K562 (cell line): ENCODE data around the gene GABRB3. TPM values are rescaled to one million over a fixed set of nuclear protein-coding genes. Genes with fewer than 3 reads are reported as not detected.

Experiments used
- ATAC-seq: fragments of 200-7000 bp; cut with Tn5 transposase; 3 replicates; pipeline ENCODE4 v1.9.1; 2020; ENCODE audit warnings: moderate library complexity
- BruUV-seq: library from RNA; stranded (reverse); fragments of 400-500 nt; replicated peaks from 2 replicates; lab custom pipeline; 2021; lab: Mats Ljungman, UMichigan
- CTCF ChIA-PET: fragments of 300-600 bp; formaldehyde crosslinking; extraction: SDS; loops from one replicate; lab custom pipeline; 2021; ENCODE audit warnings: low intra/inter-chr PET ratio; lab: Yijun Ruan, JAX
- POLR2A ChIA-PET: fragments of 300-600, 350-650 bp; sonication (Branson Sonifier 250); formaldehyde crosslinking; extraction: SDS; loops from one replicate; lab custom pipeline; 2021; ENCODE audit warnings: antibody characterized with exemption, inconsistent platforms; lab: Yijun Ruan, JAX
- DNase-seq, 4 experiments: peaks; one replicate each; pipeline versions ENCODE4 v3.0.0 to v3.0.0-alpha.2; 2011 to 2018; ENCODE audit warnings: low spot score in 3 of 4, mixed read lengths in 3 of 4; ENCODE audit errors: extremely low read depth in 1 of 4
- FAIRE-seq: peaks from 2 replicates; lab custom pipeline; 2011; peaks lifted over from hg19 to GRCh38; lab: Jason Lieb, UNC
- H2AFZ ChIP-seq: 2 replicates; pipeline ENCODE4 v1.6.0; 2011; ENCODE audit warnings: low read depth, low read length, control low read depth, inconsistent platforms
- H3K27ac ChIP-seq: fragments of 200-600 bp; 3 replicates; pipeline ENCODE4 v1.8.0; 2011; ENCODE audit warnings: low read depth, mild to moderate bottlenecking, control low read depth, inconsistent platforms, low read length, moderate library complexity, mixed read lengths; ENCODE audit errors: extremely low read depth
- H3K27me3 ChIP-seq, 2 experiments: fragments of 300-600 bp in 1 of 2; 2 replicates in 1 of 2; 3 replicates in 1 of 2; pipeline versions ENCODE4 v1.6.0 to v1.8.0; 2011; ENCODE audit warnings: inconsistent platforms in 2 of 2, low read length in 2 of 2, mild to moderate bottlenecking in 1 of 2, mixed read lengths in 1 of 2, moderate library complexity in 1 of 2; ENCODE audit not compliant: control insufficient read depth in 2 of 2, insufficient read depth in 2 of 2
- H3K36me3 ChIP-seq: fragments of 300-600 bp; 3 replicates; pipeline ENCODE4 v1.8.0; 2011; ENCODE audit warnings: mild to moderate bottlenecking, low read length, inconsistent platforms; ENCODE audit not compliant: control insufficient read depth, insufficient read depth
- H3K4me1 ChIP-seq, 2 experiments: fragments of 200-600 bp in 1 of 2; replicated peaks in 1 of 2; 2 replicates in 1 of 2; 3 replicates in 1 of 2; pipeline versions ENCODE4 v1.5.1 to v1.8.0; 2011; ENCODE audit warnings: inconsistent platforms in 2 of 2, low read length in 2 of 2, mild to moderate bottlenecking in 1 of 2, mixed read lengths in 1 of 2, moderate library complexity in 1 of 2; ENCODE audit not compliant: control insufficient read depth in 2 of 2, insufficient read depth in 2 of 2
- H3K4me2 ChIP-seq: 2 replicates; pipeline ENCODE4 v1.6.1; 2011; ENCODE audit warnings: low read length, control low read depth, inconsistent platforms, mixed read lengths; ENCODE audit not compliant: insufficient read depth
- H3K4me3 ChIP-seq: fragments of 200-600 bp; sonication (generic), shearing (Covaris generic); 2 replicates; pipeline ENCODE4 v1.5.1; 2016; ENCODE audit warnings: control low read depth, inconsistent platforms
- H3K79me2 ChIP-seq: fragments of 200-600 bp; 3 replicates; pipeline ENCODE4 v1.8.0; 2011; ENCODE audit warnings: low read length, inconsistent platforms; ENCODE audit not compliant: control insufficient read depth, insufficient read depth
- H3K9ac ChIP-seq, 2 experiments: 2 replicates each; pipeline versions ENCODE4 v1.6.0 to v1.6.1; 2011; ENCODE audit warnings: low read depth in 2 of 2, low read length in 2 of 2, control low read depth in 1 of 2, inconsistent platforms in 1 of 2, mild to moderate bottlenecking in 1 of 2, mixed read lengths in 1 of 2; ENCODE audit not compliant: insufficient read depth in 1 of 2
- H3K9me1 ChIP-seq: one replicate; pipeline ENCODE4 v1.6.0; 2011; ENCODE audit warnings: inconsistent platforms, mild to moderate bottlenecking, low read length, moderate library complexity; ENCODE audit not compliant: control insufficient read depth, insufficient read depth
- H3K9me3 ChIP-seq: replicated peaks from 2 replicates; pipeline ENCODE4 v1.5.1; 2011; ENCODE audit warnings: low read depth, low read length, inconsistent platforms; ENCODE audit not compliant: control insufficient read depth, insufficient read depth
- H4K20me1 ChIP-seq: replicated peaks from 2 replicates; pipeline ENCODE4 v1.6.1; 2011; ENCODE audit warnings: low read length, inconsistent platforms, mixed read lengths; ENCODE audit not compliant: control insufficient read depth, insufficient read depth
- BMI1 ChIP-seq: fragments of 150-350 bp; IDR thresholded peaks from 2 replicates; pipeline ENCODE4 v1.6.1; 2014; ENCODE audit warnings: low read length
- CBX3 ChIP-seq, 2 experiments: IDR thresholded peaks; 1 replicate in 1 of 2; 2 replicates in 1 of 2; pipeline ENCODE4 v1.6.1; 2012; ENCODE audit warnings: inconsistent platforms in 2 of 2, low read length in 2 of 2, borderline replicate concordance in 1 of 2, control low read depth in 1 of 2
- CEBPB ChIP-seq: fragments of 450-650 bp; IDR thresholded peaks from 2 replicates; pipeline ENCODE4 v1.6.1; 2016; ENCODE audit warnings: missing genetic modification characterization, missing compliant biosample characterization
- CHD2 ChIP-seq: IDR thresholded peaks from 2 replicates; pipeline ENCODE4 v1.6.1; 2011; ENCODE audit warnings: low read depth, low read length
- ETS1 ChIP-seq: conservative IDR thresholded peaks from 2 replicates; pipeline ENCODE4 v1.6.1; 2011; ENCODE audit warnings: low read depth, mild to moderate bottlenecking, low read length; ENCODE audit not compliant: control insufficient read depth
- HDAC6 ChIP-seq: IDR thresholded peaks from 2 replicates; pipeline ENCODE4 v1.6.1; 2012; ENCODE audit warnings: low read depth, mild to moderate bottlenecking, control low read depth, inconsistent platforms, low read length, moderate library complexity
- HNRNPL ChIP-seq: fragments of 200-400 bp; formaldehyde crosslinking; IDR thresholded peaks from 2 replicates; pipeline ENCODE4 v1.6.1; 2017; ENCODE audit warnings: low read depth, mild to moderate bottlenecking, low read length
- IRF1 ChIP-seq: sonication (generic); formaldehyde crosslinking; IDR thresholded peaks from 2 replicates; pipeline ENCODE4 v1.8.0; 2022; ENCODE audit warnings: missing genetic modification reagents, mild to moderate bottlenecking, borderline replicate concordance
- NR0B1 ChIP-seq: fragments of 450-650 bp; IDR thresholded peaks from one replicate; pipeline ENCODE4 v1.6.1; 2018; ENCODE audit warnings: mild to moderate bottlenecking, moderate library complexity; ENCODE audit not compliant: partially characterized antibody
- NRF1 ChIP-seq, 2 experiments: fragments of 450-650 bp; IDR thresholded peaks in 1 of 2; conservative IDR thresholded peaks in 1 of 2; 2 replicates each; pipeline ENCODE4 v1.6.1; 2014; ENCODE audit warnings: mild to moderate bottlenecking in 2 of 2
- OTX1 ChIP-seq: fragments of 450-650 bp; formaldehyde crosslinking; IDR thresholded peaks from 2 replicates; pipeline ENCODE4 v1.4.0; 2022; ENCODE audit warnings: mild to moderate bottlenecking
- PKNOX1 ChIP-seq: fragments of 450-650 bp; IDR thresholded peaks from 2 replicates; pipeline ENCODE4 v1.6.1; 2016
- POLR2AphosphoS5 ChIP-seq: IDR thresholded peaks from 2 replicates; pipeline ENCODE4 v1.6.1; 2011; ENCODE audit warnings: mild to moderate bottlenecking, low read depth, low read length, moderate library complexity; ENCODE audit not compliant: control insufficient read depth, insufficient read depth
- POLR2B ChIP-seq: fragments of 450-650 bp; IDR thresholded peaks from 2 replicates; pipeline ENCODE4 v1.6.1; 2018; ENCODE audit warnings: low read depth; ENCODE audit not compliant: partially characterized antibody
- SMARCC2 ChIP-seq: fragments of 450-650 bp; IDR thresholded peaks from 2 replicates; pipeline ENCODE4 v1.6.1; 2017; ENCODE audit warnings: antibody characterized with exemption, moderate library complexity, mild to moderate bottlenecking, low read depth
- THRAP3 ChIP-seq: fragments of 450-650 bp; IDR thresholded peaks from 2 replicates; pipeline ENCODE4 v1.6.1; 2016; ENCODE audit warnings: mild to moderate bottlenecking, inconsistent platforms, borderline replicate concordance
- U2AF1 ChIP-seq: fragments of 200-400 bp; formaldehyde crosslinking; optimal IDR thresholded peaks from 2 replicates; pipeline ENCODE3; 2017; ENCODE audit warnings: mild to moderate bottlenecking, low read depth, low read length, moderate library complexity
- ZNF77 ChIP-seq: fragments of 250-450 bp; sonication (Bioruptor Pico); IDR thresholded peaks from 2 replicates; pipeline ENCODE4 v1.5.0; 2020
- WGBS: fragments of 100-300 bp; shearing (Covaris generic); methylation state at CpG from one replicate; pipeline ENCODE4 v1.1.6; 2016; ENCODE audit warnings: low coverage, mixed read lengths; ENCODE audit not compliant: insufficient coverage; ENCODE audit errors: missing lambda C conversion rate; 5-methylcytosine and 5-hydroxymethylcytosine counted together
- in situ Hi-C: fragments of 300-500 bp; cut with MboI; formaldehyde crosslinking; loops from 4 replicates; pipeline ENCODE4 v1.15.0; 2018; ENCODE audit warnings: inconsistent platforms, mixed read lengths
- intact Hi-C: fragments of 100-400 bp; cut with micrococcal nuclease; formaldehyde crosslinking; loops from 2 replicates; pipeline ENCODE4 v1.14.2; 2022
- polyA plus RNA-seq, 8 experiments: library from polyadenylated mRNA; depleted of rRNA in 4 of 8; stranded (reverse) in 5 of 8; unstranded in 3 of 8; fragments of >200 nt; fragmentation: Nextera tagmentation in 2 of 8; fragmentation: Illumina TruSeq in 1 of 8; extraction: Ambion mirVana in 2 of 8; extraction: Trizol in 1 of 8; gene quantifications; 2 replicates each; pipeline versions ENCODE4 v1.2.1 to v1.2.3, GENCODE V29; 2011 to 2014; ENCODE audit warnings: inconsistent platforms in 1 of 8, missing spikeins in 1 of 8
- total RNA-seq, 7 experiments: library from RNA; depleted of rRNA in 6 of 7; stranded (reverse); fragments of >200 nt in 6 of 7; fragmentation: Illumina TruSeq in 2 of 7; extraction: Trizol in 2 of 7; gene quantifications; 2 replicates each; pipeline versions ENCODE4 v1.2.1 to v1.2.3, GENCODE V29; 2011 to 2021; ENCODE audit warnings: low replicate concordance in 1 of 7

Gene GABRB3
- total and polyA plus RNA-seq, 9 of the 15 experiments (the other 6 are each of a cell fraction or from before 2014, with no cell fraction given), result 0.09 to 1.4 (median 0.49) TPM

- Histone ChIP-seq H4K20me1 (no peaks in the 10 kb centered on the region), H3K4me1 (no peaks in the 10 kb centered on the region), H3K9me1 (no peaks in the 10 kb centered on the region), H3K4me3 (no peak overlapping the region), H3K27me3 (no peaks in the 10 kb centered on the region), H2AFZ (no peak overlapping the region), H3K79me2 (no peaks in the 10 kb centered on the region), H3K4me2 (no peak overlapping the region), H3K9me3 (no peaks in the 10 kb centered on the region), H3K27ac (no peak overlapping the region), H3K36me3 (no peaks in the 10 kb centered on the region), H3K9ac (no peak overlapping the region)
- ATAC-seq (no peak; the same call in 2 of the 3 replicates), DNase-seq (no peak), FAIRE-seq (no peak)
- no TSS peak for BruUV-seq
- CTCF ChIA-PET, result no interaction called here
- 0% methylated on average over 7 of the region's 7 CpGs for WGBS
- in situ Hi-C loops, result no loop called here
- intact Hi-C loops, result no loop called here
- peak; percentile 73; the same call in 1 of the 2 replicates for TF ChIP-seq CHD2
- no peak for TF ChIP-seq THRAP3
- TF ChIP-seq HNRNPL, result no peak
- TF ChIP-seq OTX1 (CRISPR knock-in tag), result no peak
- TF ChIP-seq SMARCC2, result no peak
- TF ChIP-seq CEBPB (tag), result no peak
- TF ChIP-seq CBX3 (IDR thresholded peaks at IDR 0.05; ENCODE audit: borderline replicate concordance in 1 of 2, low read length in 2 of 2), result no peak
- no peak for TF ChIP-seq BMI1
- TF ChIP-seq POLR2AphosphoS5, result no peak
- TF ChIP-seq ZNF77 (CRISPR knock-in tag), result no peak
- TF ChIP-seq IRF1 (CRISPR knock-in tag), result no peak
- TF ChIP-seq HDAC6, result no peak
- no peak for TF ChIP-seq NRF1 (conservative IDR thresholded peaks at IDR 0.05 in 1 of 2, IDR thresholded peaks at IDR 0.05 in 1 of 2)
- TF ChIP-seq U2AF1, result no peak
- TF ChIP-seq NR0B1, result no peak
- no peak for TF ChIP-seq POLR2B
- TF ChIP-seq PKNOX1, result peak; percentile 82
- no peak for TF ChIP-seq ETS1
- POLR2A ChIA-PET, result interaction anchor here (0.6 kb wide), 1 partner anchor 9 kb away, joined by 3 read pairs; no protein-coding TSS in a partner anchor
Observed at GRCh38 chr15:26744894-26745293, 28.0 kb downstream of the GABRB3 start.
